DND-41 (cell line): ENCODE data around the gene HBG1.

Source experiments
- ATAC-seq: fragments of 200-7000 bp; cut with Tn5 transposase; 3 replicates; pipeline ENCODE4 v1.9.1; 2021; ENCODE audit warnings: low read depth; ENCODE audit not compliant: insufficient read depth
- DNase-seq: peaks from one replicate; pipeline ENCODE4 v3.0.0-alpha.2; 2020
- H2AFZ ChIP-seq: 2 replicates; pipeline ENCODE4 v1.6.0; 2012; ENCODE audit warnings: low read depth, low read length
- H3K27ac ChIP-seq: 2 replicates; pipeline ENCODE4 v1.5.1; 2012; ENCODE audit warnings: low read length, inconsistent platforms
- H3K27me3 ChIP-seq: fragments of 200-600 bp; sonication (generic); 2 replicates; pipeline ENCODE4 v1.6.0; 2012; ENCODE audit warnings: low read length, mild to moderate bottlenecking, inconsistent platforms; ENCODE audit not compliant: insufficient read depth, poor library complexity
- H3K36me3 ChIP-seq: 2 replicates; pipeline ENCODE4 v1.5.1; 2012; ENCODE audit warnings: low read length, inconsistent platforms; ENCODE audit not compliant: insufficient read depth
- H3K4me1 ChIP-seq: 2 replicates; pipeline ENCODE4 v1.5.1; 2012; ENCODE audit warnings: mild to moderate bottlenecking, low read length; ENCODE audit not compliant: insufficient read depth
- H3K4me2 ChIP-seq: 2 replicates; pipeline ENCODE4 v1.6.0; 2012; ENCODE audit warnings: mild to moderate bottlenecking, moderate library complexity, low read length, inconsistent platforms; ENCODE audit not compliant: insufficient read depth
- H3K4me3 ChIP-seq, 2 experiments: fragments of 200-600 bp in 1 of 2; shearing (Covaris generic) in 1 of 2; 2 replicates each; pipeline ENCODE4 v1.5.1; 2012 to 2016; ENCODE audit warnings: inconsistent platforms in 2 of 2, low read length in 2 of 2, mild to moderate bottlenecking in 2 of 2, low read depth in 1 of 2, moderate library complexity in 1 of 2
- H3K79me2 ChIP-seq: 2 replicates; pipeline ENCODE4 v1.6.0; 2012; ENCODE audit warnings: low read length, inconsistent platforms; ENCODE audit not compliant: insufficient read depth
- H3K9ac ChIP-seq: 2 replicates; pipeline ENCODE4 v1.6.0; 2012; ENCODE audit warnings: low read depth, mild to moderate bottlenecking, inconsistent platforms, low read length, moderate library complexity
- H3K9me3 ChIP-seq: 2 replicates; pipeline ENCODE4 v1.5.1; 2012; ENCODE audit warnings: low read length, moderate library complexity, mild to moderate bottlenecking, inconsistent platforms; ENCODE audit not compliant: insufficient read depth, severe bottlenecking
- H4K20me1 ChIP-seq: 2 replicates; pipeline ENCODE4 v1.6.0; 2012; ENCODE audit warnings: low read length; ENCODE audit not compliant: insufficient read depth
- CTCF ChIP-seq: IDR thresholded peaks from 2 replicates; pipeline ENCODE4 v1.5.1; 2012; ENCODE audit warnings: borderline replicate concordance, low read length, moderate library complexity, mild to moderate bottlenecking; ENCODE audit not compliant: poor library complexity, severe bottlenecking; ENCODE audit errors: extremely low read depth
- EZH2 ChIP-seq: IDR thresholded peaks from 3 replicates; pipeline ENCODE4 v1.6.1; 2012; ENCODE audit warnings: borderline replicate concordance, low read depth, mild to moderate bottlenecking, moderate library complexity, low read length, inconsistent platforms; ENCODE audit not compliant: severe bottlenecking

Gene HBG1

GRCh38 chr11:5289696-5290095 is 40.0 kb upstream of the HBG1 start:
- Histone ChIP-seq H3K4me2 (no peak overlapping the region), H3K36me3 (no peaks in the 10 kb centered on the region), H3K9ac (no peak overlapping the region), H3K4me1 (no peaks in the 10 kb centered on the region), H3K9me3 (no peaks in the 10 kb centered on the region), H3K79me2 (no peaks in the 10 kb centered on the region), H3K27ac (no peak overlapping the region), H2AFZ (no peak overlapping the region), H3K4me3 (no peak overlapping the region), H4K20me1 (no peaks in the 10 kb centered on the region), H3K27me3 (no peaks in the 10 kb centered on the region)
- no peak for TF ChIP-seq CTCF
- no peak for TF ChIP-seq EZH2
- DNase-seq (no peak), ATAC-seq (no peak)

- ATAC-seq (no peak), DNase-seq (no peak)
- H3K4me2 ChIP-seq: no peak overlapping the region
- H3K9ac ChIP-seq: no peak overlapping the region
- no peak overlapping the region for H3K4me3 ChIP-seq
- no peaks in the 10 kb centered on the region for H3K79me2 ChIP-seq
- no peaks in the 10 kb centered on the region for H3K27me3 ChIP-seq
- H2AFZ ChIP-seq: no peak overlapping the region
- no peak for TF ChIP-seq EZH2
- TF ChIP-seq CTCF: no peak
- H3K9me3 ChIP-seq: no peaks in the 10 kb centered on the region
- no peak overlapping the region for H3K27ac ChIP-seq
- no peaks in the 10 kb centered on the region for H3K4me1 ChIP-seq
- H4K20me1 ChIP-seq: no peaks in the 10 kb centered on the region
- H3K36me3 ChIP-seq: no peaks in the 10 kb centered on the region
Observed at GRCh38 chr11:5288906-5289550, 39.4 kb upstream of the HBG1 start.

DNA sequence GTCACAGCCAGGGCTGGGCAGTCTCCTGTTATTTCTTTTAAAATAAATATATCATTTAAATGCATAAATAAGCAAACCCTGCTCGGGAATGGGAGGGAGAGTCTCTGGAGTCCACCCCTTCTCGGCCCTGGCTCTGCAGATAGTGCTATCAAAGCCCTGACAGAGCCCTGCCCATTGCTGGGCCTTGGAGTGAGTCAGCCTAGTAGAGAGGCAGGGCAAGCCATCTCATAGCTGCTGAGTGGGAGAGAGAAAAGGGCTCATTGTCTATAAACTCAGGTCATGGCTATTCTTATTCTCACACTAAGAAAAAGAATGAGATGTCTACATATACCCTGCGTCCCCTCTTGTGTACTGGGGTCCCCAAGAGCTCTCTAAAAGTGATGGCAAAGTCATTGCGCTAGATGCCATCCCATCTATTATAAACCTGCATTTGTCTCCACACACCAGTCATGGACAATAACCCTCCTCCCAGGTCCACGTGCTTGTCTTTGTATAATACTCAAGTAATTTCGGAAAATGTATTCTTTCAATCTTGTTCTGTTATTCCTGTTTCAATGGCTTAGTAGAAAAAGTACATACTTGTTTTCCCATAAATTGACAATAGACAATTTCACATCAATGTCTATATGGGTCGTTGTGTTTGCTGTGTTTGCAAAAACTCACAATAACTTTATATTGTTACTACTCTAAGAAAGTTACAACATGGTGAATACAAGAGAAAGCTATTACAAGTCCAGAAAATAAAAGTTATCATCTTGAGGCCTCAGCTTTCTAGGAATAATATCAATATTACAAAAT is 38.6 kb upstream of the HBG1 start:
- no peaks in the 10 kb centered on the region for H4K20me1 ChIP-seq
- no peaks in the 10 kb centered on the region for H3K9me3 ChIP-seq
- H3K27me3 ChIP-seq: no peaks in the 10 kb centered on the region
- H2AFZ ChIP-seq: no peak overlapping the region
- H3K4me1 ChIP-seq: no peaks in the 10 kb centered on the region
- H3K79me2 ChIP-seq: no peaks in the 10 kb centered on the region
- ATAC-seq (no peak), DNase-seq (no peak)
- TF ChIP-seq EZH2 (no peak), CTCF (no peak)
- H3K36me3 ChIP-seq: no peaks in the 10 kb centered on the region
- no peak overlapping the region for H3K9ac ChIP-seq
- no peak overlapping the region for H3K27ac ChIP-seq
- H3K4me2 ChIP-seq: no peak overlapping the region
- no peak overlapping the region for H3K4me3 ChIP-seq
